NCI-H1436 (cell line): Measurements from ENCODE around the gene KRTAP6-3.

Experiments
- DNase-seq: peaks from one replicate; lab custom pipeline; 2025; lab: John Stamatoyannopoulos, UW

Gene KRTAP6-3

GRCh38 chr21:30625449-30626165 is 33.4 kb downstream of the KRTAP6-3 start:
- DNase-seq, result no peak

DNA sequence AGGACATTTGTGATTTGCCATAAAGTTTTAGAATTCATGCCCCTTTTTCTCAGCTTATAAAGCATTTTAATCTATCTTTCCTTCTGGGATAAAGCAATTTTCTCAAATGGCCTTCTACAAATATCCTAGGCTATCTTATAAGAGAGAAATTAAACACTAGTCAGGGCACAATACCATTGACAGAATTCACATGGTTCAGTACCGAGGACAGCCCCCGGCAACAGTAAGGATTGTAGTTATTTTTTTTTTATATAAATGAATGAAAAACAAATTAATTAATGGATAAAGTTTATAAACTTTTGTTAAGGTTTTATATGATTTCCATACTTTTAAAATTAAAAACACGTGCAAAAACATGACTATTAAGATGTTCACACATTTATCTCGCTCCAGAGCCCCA is 35.9 kb downstream of the KRTAP6-3 start:
- no peak for DNase-seq

- no peak for DNase-seq
These were observed 37.0 kb downstream of the KRTAP6-3 start for GRCh38 chr21:30629200-30629599.

DNA sequence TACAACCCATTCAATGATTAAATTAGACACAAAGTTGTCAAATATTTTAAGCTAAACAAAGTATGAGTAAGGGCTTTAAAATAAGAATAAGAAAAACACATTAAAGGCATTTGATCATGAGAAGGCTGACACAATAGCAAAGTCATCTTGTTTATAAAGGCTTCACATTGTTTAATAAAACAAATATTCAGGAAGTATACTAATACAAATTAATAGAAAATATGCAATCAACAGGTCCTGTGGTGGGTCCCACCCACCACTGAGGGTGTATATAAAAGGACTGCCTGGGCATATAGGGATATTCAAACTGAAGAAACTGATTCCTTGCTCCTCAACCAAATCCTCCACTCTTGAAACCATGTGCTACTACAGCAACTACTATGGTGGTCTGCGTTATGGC is 42.7 kb downstream of the KRTAP6-3 start, which contains the start of gene KRTAP20-2:
KRTAP20-2 (plus strand) TSS at position 301 of the 400 bp plus-strand sequence; CDS start at position 359, 58 bp downstream.
- no peak for DNase-seq

DNA sequence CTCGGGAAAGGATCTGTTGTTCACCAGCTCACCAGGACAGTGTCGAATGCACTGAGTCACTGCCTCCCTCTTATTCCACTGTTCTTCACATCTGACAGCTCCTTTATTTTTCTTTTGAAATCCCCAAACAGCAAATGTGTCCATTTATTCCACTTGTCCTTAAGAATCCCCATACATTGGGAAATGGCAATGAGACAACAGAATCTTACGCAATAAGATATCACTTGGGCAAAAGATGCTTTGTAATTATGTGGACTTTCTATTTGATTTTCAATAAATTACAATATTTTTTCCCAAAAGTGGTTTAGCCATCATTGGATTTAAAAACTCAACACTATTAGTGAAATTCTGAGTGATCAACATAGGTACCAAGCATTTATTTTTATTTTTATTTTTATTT is 46.4 kb downstream of the KRTAP6-3 start:
- DNase-seq, result no peak

DNA sequence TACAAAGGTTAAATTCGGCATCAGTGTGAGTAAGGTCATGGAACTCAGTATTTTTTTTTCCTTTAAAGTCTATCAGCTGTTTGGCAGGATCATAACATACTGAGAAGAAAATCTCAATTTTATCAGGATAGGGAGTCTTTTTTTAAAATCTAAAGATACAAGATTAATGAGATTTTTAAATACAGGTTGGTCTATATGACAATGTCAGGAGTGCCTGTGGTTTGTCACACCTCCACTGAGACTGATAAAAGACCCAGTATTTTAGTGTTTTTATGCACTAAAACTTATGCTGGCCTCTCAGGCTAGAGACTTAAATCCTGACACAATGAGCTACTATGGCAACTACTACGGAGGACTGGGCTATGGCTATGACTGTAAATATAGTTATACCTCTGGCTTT is 50.3 kb downstream of the KRTAP6-3 start, which contains the start of gene KRTAP20-3:
KRTAP20-3 (plus strand) TSS at position 301 of the 400 bp plus-strand sequence.
- DNase-seq, result no peak
